GM10266 (cell line): Measurements from ENCODE around the gene RALGAPA1.
"Not testable (repeated sequence)": the region's sequence is repeated elsewhere in the genome, so short reads cannot be mapped to it uniquely, and the experiment has no call there.

Experiments
- DNase-seq: peaks from one replicate; pipeline ENCODE4 v3.0.0; 2012; ENCODE audit errors: extremely low spot score
- CTCF ChIP-seq: IDR thresholded peaks from 2 replicates; pipeline ENCODE4 v1.5.1; 2012; ENCODE audit warnings: mild to moderate bottlenecking, low read depth; ENCODE audit not compliant: control insufficient read depth, insufficient read depth; ENCODE audit errors: missing control alignments

RALGAPA1 gene

GRCh38 chr14:35806006-35806907 lies 2.8 kb downstream of the RALGAPA1 start:
- no peak for TF ChIP-seq CTCF
- no peak for DNase-seq

- TF ChIP-seq CTCF = no peak
- no peak for DNase-seq
Observed at GRCh38 chr14:35797796-35798195, 11.3 kb downstream of the RALGAPA1 start.

GRCh38 chr14:35789651-35790050 lies 19.4 kb downstream of the RALGAPA1 start:
- DNase-seq = no peak
- no peak for TF ChIP-seq CTCF

GRCh38 chr14:35786856-35787255 lies 22.2 kb downstream of the RALGAPA1 start:
- no peak for TF ChIP-seq CTCF

GRCh38 chr14:35783699-35784098 lies 25.4 kb downstream of the RALGAPA1 start:
- no peak for TF ChIP-seq CTCF
- DNase-seq = no peak

More at GRCh38 chr14:35786856-35787255, 22.2 kb downstream of the RALGAPA1 start:
- DNase-seq = no peak

GRCh38 chr14:35779368-35779767 lies 29.7 kb downstream of the RALGAPA1 start:
- no peak for TF ChIP-seq CTCF
- DNase-seq = no peak

- DNase-seq = not testable (repeated sequence)
Observed at GRCh38 chr14:35777550-35777949, 31.5 kb downstream of the RALGAPA1 start.
